BLaER1 treated with 17β-estradiol and CSF1 and Interleukin-3, amounts not matched to agents 10 nM and 100 nM (cell line): ENCODE results near the gene CLEC16A.

Source experiments
- H3K27ac ChIP-seq, 11 experiments: shearing (Covaris generic); formaldehyde crosslinking; 2 replicates each; pipeline ENCODE4 v1.8.1; 2022
- H3K27me3 ChIP-seq, 11 experiments: shearing (Covaris generic); formaldehyde crosslinking; 2 replicates each; pipeline ENCODE4 v1.8.1; 2022
- H3K36me3 ChIP-seq, 11 experiments: shearing (Covaris generic); formaldehyde crosslinking; 2 replicates each; pipeline ENCODE4 v1.8.1; 2022
- H3K4me1 ChIP-seq, 10 experiments: shearing (Covaris generic); formaldehyde crosslinking; 2 replicates each; pipeline ENCODE4 v1.8.1; 2022
- H3K4me2 ChIP-seq, 11 experiments: shearing (Covaris generic); formaldehyde crosslinking; 2 replicates each; pipeline ENCODE4 v1.8.1; 2022
- H3K4me3 ChIP-seq, 10 experiments: shearing (Covaris generic); formaldehyde crosslinking; 2 replicates each; pipeline ENCODE4 v1.8.1; 2022
- H3K9ac ChIP-seq, 11 experiments: shearing (Covaris generic); formaldehyde crosslinking; 2 replicates each; pipeline ENCODE4 v1.8.1; 2022
- H3K9me3 ChIP-seq, 11 experiments: shearing (Covaris generic); formaldehyde crosslinking; replicated peaks in 1 of 11; 2 replicates each; pipeline ENCODE4 v1.8.1; 2022
- H4K20me1 ChIP-seq, 11 experiments: shearing (Covaris generic); formaldehyde crosslinking; 2 replicates each; pipeline ENCODE4 v1.8.1; 2022
- Cebpa-rat ChIP-seq, 11 experiments: shearing (Covaris generic); IDR thresholded peaks; 2 replicates each; pipeline ENCODE4 v1.8.1; 2022

The CLEC16A gene

GRCh38 chr16:11156401-11156800 is 212.0 kb downstream of the CLEC16A start:
- TF ChIP-seq Cebpa-rat (IDR thresholded peaks at IDR 0.05): no peak

GRCh38 chr16:11157143-11157542 is 212.8 kb downstream of the CLEC16A start:
- Histone ChIP-seq H3K9me3 (peaks cover 0 to 9% (median 3%) of the 10 kb centered on the region in 11 experiments; a peak in 7 of 22 replicates), H3K4me1 (peaks cover 8 to 23% (median 15%) of the 10 kb centered on the region in 10 experiments), H3K9ac (no peak overlapping the region), H3K27ac (no peak overlapping the region), H3K27me3 (no peaks in the 10 kb centered on the region), H4K20me1 (peaks cover 0 to 19% (median 4%) of the 10 kb centered on the region in 11 experiments; a peak in 9 of 22 replicates), H3K4me2 (peak overlapping the region in 8 of 11 experiments; percentile 10 to 58 (median 37); a peak in 12 of 22 replicates), H3K36me3 (peaks cover 0 to 15% (median 0%) of the 10 kb centered on the region in 11 experiments; a peak in 4 of 22 replicates), H3K4me3 (no peak overlapping the region)
- TF ChIP-seq Cebpa-rat (IDR thresholded peaks at IDR 0.05): no peak

More at GRCh38 chr16:11156401-11156800, 212.0 kb downstream of the CLEC16A start:
- Histone ChIP-seq H3K4me2 (no peak overlapping the region), H3K36me3 (peaks cover 0 to 13% (median 0%) of the 10 kb centered on the region in 11 experiments; a peak in 4 of 22 replicates), H3K27ac (no peak overlapping the region), H3K4me1 (peaks cover 8 to 22% (median 16%) of the 10 kb centered on the region in 10 experiments), H3K9ac (no peak overlapping the region), H4K20me1 (peaks cover 0 to 13% (median 0%) of the 10 kb centered on the region in 11 experiments; a peak in 7 of 22 replicates), H3K9me3 (peaks cover 0 to 9% (median 3%) of the 10 kb centered on the region in 11 experiments; a peak in 7 of 22 replicates), H3K4me3 (no peak overlapping the region), H3K27me3 (no peaks in the 10 kb centered on the region)

- TF ChIP-seq Cebpa-rat (IDR thresholded peaks at IDR 0.05): no peak
- no peak overlapping the region for H3K4me3 ChIP-seq
- H3K27me3 ChIP-seq: no peaks in the 10 kb centered on the region
- H4K20me1 ChIP-seq: peaks cover 0 to 19% (median 6%) of the 10 kb centered on the region in 11 experiments; a peak in 9 of 22 replicates
- no peak overlapping the region for H3K9ac ChIP-seq
- H3K27ac ChIP-seq: no peak overlapping the region
- H3K9me3 ChIP-seq: peaks cover 0 to 9% (median 3%) of the 10 kb centered on the region in 11 experiments; a peak in 7 of 22 replicates
- peaks cover 5 to 15% (median 10%) of the 10 kb centered on the region in 10 experiments; a peak in 19 of 20 replicates for H3K4me1 ChIP-seq
- no peak overlapping the region for H3K4me2 ChIP-seq
- H3K36me3 ChIP-seq: peaks cover 0 to 15% (median 0%) of the 10 kb centered on the region in 11 experiments; a peak in 4 of 22 replicates
Observed at GRCh38 chr16:11158018-11158417, 213.7 kb downstream of the CLEC16A start.

GRCh38 chr16:11159282-11159681 is 214.9 kb downstream of the CLEC16A start:
- Histone ChIP-seq H3K9ac (no peak overlapping the region), H3K4me3 (no peak overlapping the region), H3K4me1 (peaks cover 0 to 14% (median 10%) of the 10 kb centered on the region in 10 experiments; a peak in 16 of 20 replicates), H4K20me1 (peaks cover 0 to 26% (median 6%) of the 10 kb centered on the region in 11 experiments; a peak in 9 of 22 replicates), H3K27me3 (no peaks in the 10 kb centered on the region), H3K27ac (no peak overlapping the region), H3K4me2 (no peak overlapping the region), H3K9me3 (peaks cover 0 to 9% (median 3%) of the 10 kb centered on the region in 11 experiments; a peak in 7 of 22 replicates), H3K36me3 (peaks cover 0 to 17% (median 0%) of the 10 kb centered on the region in 11 experiments; a peak in 5 of 22 replicates)
- TF ChIP-seq Cebpa-rat (IDR thresholded peaks at IDR 0.05): no peak

GRCh38 chr16:11160676-11161115 is 216.3 kb downstream of the CLEC16A start:
- no peaks in the 10 kb centered on the region for H3K27me3 ChIP-seq
- no peak for TF ChIP-seq Cebpa-rat (IDR thresholded peaks at IDR 0.05)
- H3K9me3 ChIP-seq: peaks cover 0 to 9% (median 3%) of the 10 kb centered on the region in 11 experiments; a peak in 7 of 22 replicates
- H3K4me2 ChIP-seq: no peak overlapping the region
- H3K36me3 ChIP-seq: peaks cover 0 to 27% (median 2%) of the 10 kb centered on the region in 11 experiments; a peak in 10 of 22 replicates
- H3K9ac ChIP-seq: no peak overlapping the region
- H3K27ac ChIP-seq: no peak overlapping the region
- H3K4me3 ChIP-seq: no peak overlapping the region
- peaks cover 0 to 14% (median 10%) of the 10 kb centered on the region in 10 experiments; a peak in 16 of 20 replicates for H3K4me1 ChIP-seq
- peaks cover 0 to 32% (median 6%) of the 10 kb centered on the region in 11 experiments; a peak in 9 of 22 replicates for H4K20me1 ChIP-seq

- no peak overlapping the region for H3K9ac ChIP-seq
- no peak overlapping the region; a peak in 1 of 22 replicates for H3K4me2 ChIP-seq
- no peaks in the 10 kb centered on the region for H3K27me3 ChIP-seq
- H3K4me1 ChIP-seq: peaks cover 0 to 13% (median 9%) of the 10 kb centered on the region in 10 experiments; a peak in 16 of 20 replicates
- peaks cover 0 to 32% (median 6%) of the 10 kb centered on the region in 11 experiments; a peak in 10 of 22 replicates for H4K20me1 ChIP-seq
- no peak overlapping the region for H3K4me3 ChIP-seq
- no peak overlapping the region for H3K27ac ChIP-seq
- peaks cover 0 to 9% (median 3%) of the 10 kb centered on the region in 11 experiments; a peak in 7 of 22 replicates for H3K9me3 ChIP-seq
- H3K36me3 ChIP-seq: peaks cover 2 to 34% (median 9%) of the 10 kb centered on the region in 11 experiments; a peak in 16 of 22 replicates
- TF ChIP-seq Cebpa-rat (IDR thresholded peaks at IDR 0.05): no peak
Observed at GRCh38 chr16:11161439-11161838, 217.1 kb downstream of the CLEC16A start.

GRCh38 chr16:11161974-11162373 is 217.6 kb downstream of the CLEC16A start:
- peaks cover 0 to 32% (median 6%) of the 10 kb centered on the region in 11 experiments; a peak in 10 of 22 replicates for H4K20me1 ChIP-seq
- TF ChIP-seq Cebpa-rat (IDR thresholded peaks at IDR 0.05): no peak
- H3K4me3 ChIP-seq: no peak overlapping the region
- peaks cover 7 to 40% (median 14%) of the 10 kb centered on the region in 11 experiments; a peak in 20 of 22 replicates for H3K36me3 ChIP-seq
- H3K27me3 ChIP-seq: no peaks in the 10 kb centered on the region
- H3K4me2 ChIP-seq: no peak overlapping the region
- no peak overlapping the region for H3K27ac ChIP-seq
- H3K9me3 ChIP-seq: peaks cover 0 to 9% (median 3%) of the 10 kb centered on the region in 11 experiments; a peak in 7 of 22 replicates
- peaks cover 0 to 12% (median 7%) of the 10 kb centered on the region in 10 experiments; a peak in 16 of 20 replicates for H3K4me1 ChIP-seq
- H3K9ac ChIP-seq: no peak overlapping the region

- H3K9ac ChIP-seq: no peak overlapping the region
Observed at GRCh38 chr16:11162586-11163268, 218.4 kb downstream of the CLEC16A start.

More at GRCh38 chr16:11162586-11163268, 218.4 kb downstream of the CLEC16A start:
- Histone ChIP-seq H3K36me3 (peaks cover 10 to 47% (median 22%) of the 10 kb centered on the region in 11 experiments; a peak in 20 of 22 replicates), H3K9me3 (peaks cover 0 to 9% (median 3%) of the 10 kb centered on the region in 11 experiments; a peak in 7 of 22 replicates), H4K20me1 (peaks cover 0 to 31% (median 6%) of the 10 kb centered on the region in 11 experiments; a peak in 8 of 22 replicates), H3K4me2 (no peak overlapping the region), H3K4me3 (no peak overlapping the region), H3K4me1 (peaks cover 0 to 7% (median 0%) of the 10 kb centered on the region in 10 experiments; a peak in 7 of 20 replicates), H3K27me3 (no peaks in the 10 kb centered on the region), H3K27ac (no peak overlapping the region)
- no peak for TF ChIP-seq Cebpa-rat (IDR thresholded peaks at IDR 0.05)
